GM12801 (cell line): ENCODE measurements around the gene PIK3AP1.

Source experiments
- TF ChIP-seq, protein P1 (sequence below): IDR thresholded peaks from one replicate; pipeline ENCODE4 v1.5.1; 2011; ENCODE audit warnings: control low read depth; ENCODE audit not compliant: insufficient read length; ENCODE audit errors: extremely low read depth

The PIK3AP1 gene

DNA sequence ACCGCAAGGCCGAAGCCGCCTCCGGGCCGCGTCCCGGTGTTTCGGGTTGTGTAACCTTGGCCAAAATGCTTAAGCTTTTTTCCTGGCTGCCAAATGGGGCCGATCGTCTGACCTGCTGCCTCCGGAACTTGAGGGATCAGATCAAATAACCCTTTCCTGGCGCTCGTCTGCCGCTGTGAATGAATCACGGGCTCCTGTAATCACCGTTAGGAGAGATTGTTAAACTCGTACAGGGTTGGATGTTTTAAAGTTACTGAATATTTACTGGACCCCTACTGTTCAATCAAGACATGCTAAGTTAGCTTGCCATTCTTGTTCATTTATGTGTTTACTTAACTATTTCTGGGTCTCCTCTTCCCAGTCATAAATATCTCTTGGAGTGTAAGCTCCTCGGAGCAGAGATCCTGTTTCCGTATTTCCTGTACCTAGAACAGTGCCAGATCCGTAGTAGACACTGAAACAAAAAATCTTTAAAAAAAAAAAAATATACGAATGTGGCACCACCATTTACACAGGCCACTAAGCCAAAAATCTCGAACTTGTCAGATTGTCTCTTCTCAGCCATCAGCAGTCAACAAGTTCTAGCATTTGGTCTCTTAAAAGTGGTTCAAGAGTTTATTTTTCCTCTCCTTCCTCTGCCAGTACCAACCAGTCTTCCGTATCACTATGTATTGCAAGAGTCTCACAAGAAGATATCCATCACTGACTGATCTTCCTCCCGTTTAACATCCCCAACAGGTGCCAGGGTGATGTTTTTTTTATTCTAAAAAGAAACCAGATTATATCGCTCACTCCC is 132.9 kb downstream of the PIK3AP1 start:
- TF ChIP-seq, protein P1, sequence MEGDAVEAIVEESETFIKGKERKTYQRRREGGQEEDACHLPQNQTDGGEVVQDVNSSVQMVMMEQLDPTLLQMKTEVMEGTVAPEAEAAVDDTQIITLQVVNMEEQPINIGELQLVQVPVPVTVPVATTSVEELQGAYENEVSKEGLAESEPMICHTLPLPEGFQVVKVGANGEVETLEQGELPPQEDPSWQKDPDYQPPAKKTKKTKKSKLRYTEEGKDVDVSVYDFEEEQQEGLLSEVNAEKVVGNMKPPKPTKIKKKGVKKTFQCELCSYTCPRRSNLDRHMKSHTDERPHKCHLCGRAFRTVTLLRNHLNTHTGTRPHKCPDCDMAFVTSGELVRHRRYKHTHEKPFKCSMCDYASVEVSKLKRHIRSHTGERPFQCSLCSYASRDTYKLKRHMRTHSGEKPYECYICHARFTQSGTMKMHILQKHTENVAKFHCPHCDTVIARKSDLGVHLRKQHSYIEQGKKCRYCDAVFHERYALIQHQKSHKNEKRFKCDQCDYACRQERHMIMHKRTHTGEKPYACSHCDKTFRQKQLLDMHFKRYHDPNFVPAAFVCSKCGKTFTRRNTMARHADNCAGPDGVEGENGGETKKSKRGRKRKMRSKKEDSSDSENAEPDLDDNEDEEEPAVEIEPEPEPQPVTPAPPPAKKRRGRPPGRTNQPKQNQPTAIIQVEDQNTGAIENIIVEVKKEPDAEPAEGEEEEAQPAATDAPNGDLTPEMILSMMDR, result no peak

DNA sequence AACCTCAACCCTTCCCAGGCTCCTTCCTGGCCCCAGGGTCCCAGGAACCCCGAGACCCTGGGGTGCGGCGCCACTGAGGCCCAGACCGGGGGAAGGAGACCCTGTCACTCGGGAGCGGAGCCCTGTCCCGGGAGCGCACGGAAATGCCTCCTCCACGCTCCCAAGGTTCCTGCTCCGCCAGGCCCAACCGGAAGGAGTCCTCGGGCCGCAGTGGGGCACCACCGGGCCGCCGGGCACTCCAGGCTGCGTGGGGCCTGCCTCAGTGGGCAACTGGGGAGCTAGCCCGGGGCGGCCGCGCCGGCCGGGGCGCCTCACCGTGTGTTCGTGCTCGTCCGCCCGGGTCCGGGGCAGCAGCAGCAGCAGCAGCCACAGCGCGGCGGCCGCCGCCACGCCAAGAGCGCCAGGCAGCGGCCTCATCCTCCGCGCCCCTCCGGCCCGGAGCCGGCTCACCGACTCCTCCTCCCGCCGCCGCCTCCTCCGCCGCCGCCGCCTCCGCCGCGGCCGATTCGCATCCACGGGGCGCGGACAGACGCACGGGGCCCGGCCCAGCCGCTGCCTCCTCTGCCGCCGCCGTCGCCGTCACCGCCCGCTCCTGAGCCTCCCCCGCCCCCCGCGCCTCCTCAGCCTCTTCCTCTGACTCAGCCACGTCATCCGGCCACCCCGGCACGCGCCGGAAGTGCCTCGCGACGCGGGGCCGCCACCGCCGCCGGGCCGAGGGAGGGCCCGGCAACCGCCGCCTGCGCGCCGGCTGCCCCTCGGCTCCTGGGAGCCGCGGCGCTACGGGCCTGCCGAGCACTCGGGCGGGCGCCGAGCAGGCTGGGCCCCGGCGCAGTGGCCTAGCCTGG is 133.7 kb downstream of the PIK3AP1 start, which contains the start of gene TM9SF3:
TSS of gene TM9SF3 (minus strand) at position 594 of the 845 bp plus-strand sequence. CDS start at position 417, 177 bp downstream.
- TF ChIP-seq, protein P1, result no peak

DNA sequence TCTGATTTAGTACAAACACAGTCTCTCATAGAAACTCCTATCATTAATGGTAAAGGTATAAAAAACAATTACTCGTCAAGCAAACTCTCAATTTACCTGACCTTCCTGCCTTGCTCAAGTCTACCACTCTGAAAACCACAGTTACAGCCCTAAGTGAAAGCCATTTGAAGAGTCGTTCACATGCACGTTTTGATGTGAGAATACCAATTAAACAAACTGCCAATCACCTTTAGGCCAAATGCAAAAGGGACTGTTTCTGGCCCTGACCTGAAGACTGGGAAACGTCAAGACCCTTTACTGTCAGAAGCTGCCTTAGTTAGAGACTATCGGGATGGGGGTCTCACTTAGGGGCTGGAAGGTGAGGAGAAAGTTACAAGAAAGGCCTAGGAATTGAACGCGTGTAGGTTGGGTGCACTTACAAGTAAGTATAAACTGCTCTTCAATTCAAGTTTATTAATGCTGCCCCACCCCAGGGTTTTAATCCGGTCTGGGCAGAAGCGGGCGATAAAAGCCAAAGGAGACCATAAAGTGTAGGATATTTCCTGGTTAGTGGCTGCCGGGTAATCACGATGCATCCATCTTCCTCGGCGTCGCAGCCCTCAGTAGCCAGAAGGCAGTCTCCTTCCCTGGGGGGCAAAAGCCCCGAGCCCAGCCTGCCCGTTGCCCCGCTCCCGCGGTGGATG is 134.4 kb downstream of the PIK3AP1 start:
- TF ChIP-seq, protein P1, result no peak

DNA sequence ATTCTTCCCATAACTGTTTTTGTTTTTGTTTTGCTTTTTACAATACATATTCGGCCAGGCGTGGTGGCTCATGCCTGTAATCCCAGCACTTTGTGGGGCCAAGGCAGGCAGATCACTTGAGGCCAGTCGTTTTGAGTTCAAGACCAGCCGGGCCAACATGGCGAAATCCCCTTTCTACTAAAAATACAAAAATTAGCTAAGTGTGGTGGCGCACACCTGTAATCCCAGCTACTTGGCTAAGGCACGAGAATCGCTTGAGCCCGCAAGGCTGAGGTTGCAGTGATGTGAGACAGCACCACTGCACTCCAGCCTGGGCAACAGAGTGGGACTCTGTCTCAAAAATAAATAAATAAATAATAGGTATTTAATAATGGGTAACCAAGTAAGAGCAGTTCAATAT is 135.8 kb downstream of the PIK3AP1 start:
- TF ChIP-seq, protein P1, result no peak

DNA sequence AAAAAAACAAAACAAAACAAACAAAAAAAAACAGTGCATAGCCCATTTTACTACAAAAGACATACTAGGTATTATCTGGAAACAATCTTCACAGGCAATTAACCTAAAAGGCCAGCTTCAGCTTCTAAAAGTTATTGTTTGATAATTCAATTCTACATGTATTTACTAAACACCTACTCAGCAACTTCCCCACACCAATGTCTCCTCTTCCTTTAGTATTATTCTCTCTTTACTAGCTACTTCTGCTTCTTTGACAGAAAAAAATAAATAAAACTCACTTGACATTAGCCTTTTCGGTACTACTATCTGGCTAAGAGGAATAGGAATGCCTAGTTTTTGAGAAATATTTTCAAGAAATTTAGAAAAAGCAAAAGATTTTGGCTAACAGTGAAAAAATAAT is 136.3 kb downstream of the PIK3AP1 start:
- TF ChIP-seq, protein P1, result no peak

DNA sequence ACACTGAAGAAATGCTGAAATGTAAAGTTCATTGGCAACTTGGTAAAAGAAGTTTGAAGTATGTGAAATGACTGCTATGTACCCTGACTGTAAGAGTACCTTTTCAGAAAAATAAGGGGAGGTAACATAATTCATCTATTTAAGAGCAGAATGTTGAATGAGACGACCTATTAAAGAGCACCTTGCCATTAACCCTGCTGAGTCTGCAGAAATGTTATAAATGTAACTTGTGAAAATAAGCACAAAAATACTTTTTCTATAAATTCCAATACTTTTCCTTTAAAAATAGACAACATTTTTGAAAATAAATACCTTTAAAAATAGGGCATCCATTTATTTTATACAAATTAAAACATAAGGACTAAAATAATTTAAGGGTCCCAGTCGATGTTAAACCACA is 141.2 kb downstream of the PIK3AP1 start:
- TF ChIP-seq, protein P1, result no peak

DNA sequence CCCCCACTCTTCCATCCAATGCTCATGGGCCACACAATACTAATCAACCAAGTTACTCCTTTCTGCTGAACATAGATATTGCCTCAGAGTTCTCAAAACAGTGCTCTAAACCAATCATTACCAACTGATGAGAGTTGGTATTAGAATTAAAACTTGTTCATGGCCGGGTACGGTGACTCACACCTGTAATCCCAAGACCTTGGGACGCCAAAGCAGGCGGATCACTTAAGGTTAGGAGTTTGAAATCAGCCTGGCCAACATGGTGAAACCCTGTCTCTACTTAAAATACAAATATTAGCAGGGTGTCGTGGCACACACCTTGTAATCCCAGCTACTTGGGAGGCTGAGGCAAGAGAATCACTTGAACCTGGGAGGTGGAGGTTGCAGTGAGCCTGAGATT is 141.7 kb downstream of the PIK3AP1 start:
- TF ChIP-seq, protein P1, result no peak
